DND-41 (cell line): Measurements from ENCODE around the gene CAV3.

Source experiments
- ATAC-seq: fragments of 200-7000 bp; cut with Tn5 transposase; 3 replicates; pipeline ENCODE4 v1.9.1; 2021; ENCODE audit warnings: low read depth; ENCODE audit not compliant: insufficient read depth
- DNase-seq: peaks from one replicate; pipeline ENCODE4 v3.0.0-alpha.2; 2020
- H2AFZ ChIP-seq: 2 replicates; pipeline ENCODE4 v1.6.0; 2012; ENCODE audit warnings: low read depth, low read length
- H3K27ac ChIP-seq: 2 replicates; pipeline ENCODE4 v1.5.1; 2012; ENCODE audit warnings: low read length, inconsistent platforms
- H3K27me3 ChIP-seq: fragments of 200-600 bp; sonication (generic); 2 replicates; pipeline ENCODE4 v1.6.0; 2012; ENCODE audit warnings: low read length, mild to moderate bottlenecking, inconsistent platforms; ENCODE audit not compliant: insufficient read depth, poor library complexity
- H3K36me3 ChIP-seq: 2 replicates; pipeline ENCODE4 v1.5.1; 2012; ENCODE audit warnings: low read length, inconsistent platforms; ENCODE audit not compliant: insufficient read depth
- H3K4me1 ChIP-seq: 2 replicates; pipeline ENCODE4 v1.5.1; 2012; ENCODE audit warnings: mild to moderate bottlenecking, low read length; ENCODE audit not compliant: insufficient read depth
- H3K4me2 ChIP-seq: 2 replicates; pipeline ENCODE4 v1.6.0; 2012; ENCODE audit warnings: mild to moderate bottlenecking, moderate library complexity, low read length, inconsistent platforms; ENCODE audit not compliant: insufficient read depth
- H3K4me3 ChIP-seq, 2 experiments: fragments of 200-600 bp in 1 of 2; shearing (Covaris generic) in 1 of 2; 2 replicates each; pipeline ENCODE4 v1.5.1; 2012 to 2016; ENCODE audit warnings: inconsistent platforms in 2 of 2, low read length in 2 of 2, mild to moderate bottlenecking in 2 of 2, low read depth in 1 of 2, moderate library complexity in 1 of 2
- H3K79me2 ChIP-seq: 2 replicates; pipeline ENCODE4 v1.6.0; 2012; ENCODE audit warnings: low read length, inconsistent platforms; ENCODE audit not compliant: insufficient read depth
- H3K9ac ChIP-seq: 2 replicates; pipeline ENCODE4 v1.6.0; 2012; ENCODE audit warnings: low read depth, mild to moderate bottlenecking, inconsistent platforms, low read length, moderate library complexity
- H3K9me3 ChIP-seq: 2 replicates; pipeline ENCODE4 v1.5.1; 2012; ENCODE audit warnings: low read length, moderate library complexity, mild to moderate bottlenecking, inconsistent platforms; ENCODE audit not compliant: insufficient read depth, severe bottlenecking
- H4K20me1 ChIP-seq: 2 replicates; pipeline ENCODE4 v1.6.0; 2012; ENCODE audit warnings: low read length; ENCODE audit not compliant: insufficient read depth
- EZH2 ChIP-seq: IDR thresholded peaks from 3 replicates; pipeline ENCODE4 v1.6.1; 2012; ENCODE audit warnings: borderline replicate concordance, low read depth, mild to moderate bottlenecking, moderate library complexity, low read length, inconsistent platforms; ENCODE audit not compliant: severe bottlenecking
- TF ChIP-seq, protein P1 (sequence below): IDR thresholded peaks from 2 replicates; pipeline ENCODE4 v1.5.1; 2012; ENCODE audit warnings: borderline replicate concordance, low read length, moderate library complexity, mild to moderate bottlenecking; ENCODE audit not compliant: poor library complexity, severe bottlenecking; ENCODE audit errors: extremely low read depth

The CAV3 gene

DNA sequence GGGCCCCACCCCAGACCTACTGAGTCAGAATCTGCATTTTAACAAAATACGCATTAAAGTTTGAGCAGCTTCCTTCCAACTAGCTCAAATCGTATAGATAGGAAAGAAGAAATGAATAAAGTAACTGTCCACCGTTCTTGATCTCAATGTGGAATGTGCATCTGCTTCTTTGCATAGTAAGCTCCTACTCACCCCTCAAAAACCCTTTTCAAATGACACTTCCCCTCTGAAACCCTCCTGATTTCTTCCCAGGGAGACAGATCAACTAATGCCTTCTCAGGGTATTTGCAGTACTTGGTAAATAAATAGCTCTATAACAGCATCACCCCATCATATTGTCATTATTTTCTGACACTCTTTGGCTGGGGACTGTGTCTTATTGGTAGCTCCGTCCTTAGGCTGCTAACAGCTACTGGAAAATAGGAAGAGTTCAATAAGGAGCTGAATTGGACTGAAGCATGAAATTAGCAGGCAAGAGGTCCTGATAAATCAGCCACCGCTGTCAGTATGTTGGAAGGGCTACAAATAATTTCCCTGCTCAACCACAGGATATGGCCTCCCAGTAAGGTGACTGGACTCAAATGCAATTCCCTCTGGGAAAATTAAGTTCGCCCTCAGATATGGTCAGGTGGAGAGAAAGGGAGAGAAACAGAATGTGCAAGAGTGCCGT lies 25.6 kb downstream of the CAV3 start:
- ATAC-seq (no peak), DNase-seq (no peak)
- Histone ChIP-seq H3K27ac (no peak overlapping the region), H3K79me2 (no peaks in the 10 kb centered on the region), H3K27me3 (no peaks in the 10 kb centered on the region), H3K9ac (no peak overlapping the region), H3K4me1 (no peaks in the 10 kb centered on the region), H4K20me1 (no peaks in the 10 kb centered on the region), H3K9me3 (no peaks in the 10 kb centered on the region), H2AFZ (no peak overlapping the region), H3K4me2 (no peak overlapping the region), H3K36me3 (no peaks in the 10 kb centered on the region), H3K4me3 (no peak overlapping the region)
- TF ChIP-seq EZH2, result no peak
- TF ChIP-seq, protein P1, sequence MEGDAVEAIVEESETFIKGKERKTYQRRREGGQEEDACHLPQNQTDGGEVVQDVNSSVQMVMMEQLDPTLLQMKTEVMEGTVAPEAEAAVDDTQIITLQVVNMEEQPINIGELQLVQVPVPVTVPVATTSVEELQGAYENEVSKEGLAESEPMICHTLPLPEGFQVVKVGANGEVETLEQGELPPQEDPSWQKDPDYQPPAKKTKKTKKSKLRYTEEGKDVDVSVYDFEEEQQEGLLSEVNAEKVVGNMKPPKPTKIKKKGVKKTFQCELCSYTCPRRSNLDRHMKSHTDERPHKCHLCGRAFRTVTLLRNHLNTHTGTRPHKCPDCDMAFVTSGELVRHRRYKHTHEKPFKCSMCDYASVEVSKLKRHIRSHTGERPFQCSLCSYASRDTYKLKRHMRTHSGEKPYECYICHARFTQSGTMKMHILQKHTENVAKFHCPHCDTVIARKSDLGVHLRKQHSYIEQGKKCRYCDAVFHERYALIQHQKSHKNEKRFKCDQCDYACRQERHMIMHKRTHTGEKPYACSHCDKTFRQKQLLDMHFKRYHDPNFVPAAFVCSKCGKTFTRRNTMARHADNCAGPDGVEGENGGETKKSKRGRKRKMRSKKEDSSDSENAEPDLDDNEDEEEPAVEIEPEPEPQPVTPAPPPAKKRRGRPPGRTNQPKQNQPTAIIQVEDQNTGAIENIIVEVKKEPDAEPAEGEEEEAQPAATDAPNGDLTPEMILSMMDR, result no peak

DNA sequence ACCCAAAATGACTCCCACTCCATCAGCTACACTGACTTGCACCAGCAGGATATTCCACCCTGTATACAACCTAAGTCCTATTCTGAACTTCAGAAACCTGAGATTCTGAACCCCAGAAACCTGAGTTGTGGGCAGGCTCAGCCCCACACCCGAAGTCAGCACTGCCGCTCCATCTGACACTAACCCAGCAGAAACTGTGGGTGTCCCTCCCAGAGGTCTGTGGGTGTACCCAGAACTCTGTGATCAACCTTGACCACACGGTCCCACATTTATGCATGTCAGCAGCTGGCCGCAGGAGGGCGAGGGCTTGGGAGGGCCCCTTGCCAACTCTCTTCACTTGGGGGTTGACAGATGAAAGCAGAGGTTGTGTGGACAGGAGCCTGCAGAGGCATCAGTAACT lies 26.5 kb downstream of the CAV3 start:
- no peak for TF ChIP-seq EZH2
- TF ChIP-seq, protein P1, result no peak
- no peak overlapping the region for H2AFZ ChIP-seq
- no peaks in the 10 kb centered on the region for H3K27me3 ChIP-seq
- H3K4me3 ChIP-seq, result no peak overlapping the region
- H3K4me1 ChIP-seq, result no peaks in the 10 kb centered on the region
- no peak overlapping the region for H3K9ac ChIP-seq
- H3K4me2 ChIP-seq, result no peak overlapping the region
- no peaks in the 10 kb centered on the region for H3K79me2 ChIP-seq
- DNase-seq (no peak), ATAC-seq (no peak)
- no peaks in the 10 kb centered on the region for H4K20me1 ChIP-seq
- H3K9me3 ChIP-seq, result no peaks in the 10 kb centered on the region
- no peak overlapping the region for H3K27ac ChIP-seq
- no peaks in the 10 kb centered on the region for H3K36me3 ChIP-seq

DNA sequence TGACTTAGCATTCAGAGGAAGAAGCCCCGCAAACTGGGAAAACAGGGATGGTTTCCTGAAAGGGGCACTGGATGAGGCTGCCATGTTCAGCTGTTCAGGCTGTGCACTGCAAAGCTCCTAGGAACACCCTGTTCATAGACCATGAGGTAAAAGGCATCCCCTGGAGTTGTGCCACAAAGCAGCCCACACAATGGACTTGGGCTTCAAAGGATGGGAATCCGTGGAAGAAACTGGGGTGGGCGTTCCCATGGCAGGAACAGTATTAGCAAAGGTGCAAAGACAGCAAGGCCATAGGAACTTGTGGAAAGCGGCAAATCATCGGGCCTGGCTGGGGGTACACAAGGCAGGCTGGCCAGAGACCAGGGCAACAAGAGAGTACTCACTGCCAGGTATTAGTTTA lies 26.9 kb downstream of the CAV3 start:
- DNase-seq (no peak), ATAC-seq (no peak)
- no peak for TF ChIP-seq EZH2
- TF ChIP-seq, protein P1, result no peak
- Histone ChIP-seq H3K4me1 (no peaks in the 10 kb centered on the region), H4K20me1 (no peaks in the 10 kb centered on the region), H3K27ac (no peak overlapping the region), H3K9me3 (no peaks in the 10 kb centered on the region), H3K4me3 (no peak overlapping the region), H3K36me3 (no peaks in the 10 kb centered on the region), H3K4me2 (no peak overlapping the region), H3K79me2 (no peaks in the 10 kb centered on the region), H3K9ac (no peak overlapping the region), H3K27me3 (no peaks in the 10 kb centered on the region), H2AFZ (no peak overlapping the region)
